ENCODE data around the gene ARHGEF6. TPM values are rescaled to one million over a fixed set of nuclear protein-coding genes. Genes with fewer than 3 reads are reported as not detected.
A peak's percentile ranks its signal among the peaks of the same experiment; 100 is the strongest.

The ARHGEF6 gene
- total and polyA plus RNA-seq, 4 experiments from 2014 or later, result 77.7 to 86.1 (median 82.4) TPM

DNA sequence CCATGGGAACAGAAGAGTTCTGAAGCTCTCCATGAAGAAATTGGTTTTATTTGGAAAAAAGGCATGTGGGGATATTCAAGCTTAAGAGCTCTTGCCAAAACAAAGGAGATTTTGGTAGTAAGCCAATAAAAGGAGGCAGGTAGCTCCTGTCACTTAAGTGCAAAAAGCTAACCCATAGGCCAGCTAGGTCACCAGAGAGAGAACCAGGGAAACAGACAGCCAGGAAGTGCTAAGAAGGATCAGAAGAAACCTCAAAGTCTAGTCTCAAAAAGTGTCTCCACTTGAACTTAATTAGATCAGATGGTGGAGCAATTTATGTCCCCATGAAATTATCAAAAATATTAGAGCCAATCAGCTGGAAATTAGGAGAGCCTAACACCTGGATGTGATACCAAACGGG is 83.6 kb downstream of the ARHGEF6 start:
- no peaks in the 10 kb centered on the region for H3K36me3 ChIP-seq (ENCODE audit: insufficient read depth, low read length)

DNA sequence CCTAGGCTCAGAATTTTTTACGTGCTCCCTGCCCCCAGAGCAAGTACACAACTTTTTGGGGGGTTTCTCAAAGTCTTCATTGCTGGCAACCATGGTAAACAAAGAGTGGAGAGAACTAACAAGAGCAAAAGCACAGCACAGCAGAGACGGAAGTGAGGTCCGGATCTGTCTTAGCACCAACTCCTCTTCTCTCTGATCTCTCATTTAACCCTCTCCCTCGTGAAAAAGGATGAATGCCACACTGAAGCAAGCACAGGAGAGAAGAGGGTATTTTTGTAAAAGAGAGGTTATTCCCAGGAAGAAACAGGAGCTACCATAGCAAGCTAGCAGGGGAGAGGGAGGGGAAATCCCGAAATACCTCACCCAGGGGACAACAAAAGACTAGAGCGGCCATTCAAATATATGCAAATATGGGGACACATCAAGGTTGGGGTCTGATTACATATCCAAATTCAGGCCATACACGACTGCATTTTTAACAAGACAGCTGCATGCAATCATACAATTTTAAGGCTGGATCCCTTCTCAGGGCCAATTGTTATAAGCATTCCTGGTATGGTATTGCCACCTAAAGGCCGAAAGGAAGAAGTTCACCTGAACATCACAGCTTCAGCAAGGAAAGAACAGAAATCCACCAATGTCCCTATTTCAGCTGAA is 86.2 kb downstream of the ARHGEF6 start:
- peaks cover 37 to 80% (median 59%) of the 10 kb centered on the region in 4 donors for H3K4me1 Mint-ChIP-seq
- CTCF ChIA-PET (ENCODE audit: partially characterized antibody), result interaction anchor here (0.8 to 6.9 kb wide), 28 partner anchors 13 to 666 kb away, joined by 3 to 126 read pairs (median 4); no protein-coding TSS in a partner anchor
- Histone ChIP-seq H3K9me3 (ENCODE audit: control insufficient read depth in 1 of 2, low read length in 2 of 2) (no peaks in the 10 kb centered on the region), H3K27ac (ENCODE audit: low read depth, low read length) (peak overlapping the region; percentile 83), H3K4me1 (ENCODE audit: insufficient read depth, low read length) (peaks cover 81% of the 10 kb centered on the region), H3K36me3 (ENCODE audit: insufficient read depth, low read length) (no peaks in the 10 kb centered on the region), H3K4me3 (ENCODE audit: low read length in 2 of 2) (peak overlapping the region in 1 of 2 donors; percentile 27), H3K27me3 (ENCODE audit: insufficient read depth, low read length) (no peaks in the 10 kb centered on the region)
- peak overlapping the region; percentile 74 to 93 (median 84) for H3K4me3 Mint-ChIP-seq
- intact Hi-C loops (cut with micrococcal nuclease), result loop anchor here (1.0 to 2.0 kb wide), 6 partner anchors 36 to 231 kb away; partner anchors contain the start of gene HTATSF1
- H3K27me3 Mint-ChIP-seq, result no peaks in the 10 kb centered on the region
- H3K27ac Mint-ChIP-seq, result peak overlapping the region; percentile 94 to 100 (median 98)
- peaks cover 0 to 11% (median 3%) of the 10 kb centered on the region in 8 donors for H3K9me3 Mint-ChIP-seq
- H3K36me3 Mint-ChIP-seq, result peaks cover 21 to 27% of the 10 kb centered on the region in 2 donors
- DNase-seq, result peak; percentile 64 to 74 (median 65)
- POLR2A ChIA-PET (ENCODE audit: partially characterized antibody), result interaction anchor here (0.8 to 5.9 kb wide), 26 partner anchors 12 to 666 kb away, joined by 3 to 77 read pairs (median 7); partner anchors contain the start of genes CD40LG, HTATSF1 and RBMX

More for the DNA sequence above, 83.6 kb downstream of the ARHGEF6 start:
- ChIA-PET CTCF (ENCODE audit: partially characterized antibody) (interaction anchor here (0.7 to 6.9 kb wide), 10 partner anchors 11 to 228 kb away, joined by 3 to 126 read pairs (median 6); no protein-coding TSS in a partner anchor), POLR2A (ENCODE audit: partially characterized antibody) (interaction anchor here (0.9 to 5.9 kb wide), 9 partner anchors 14 to 183 kb away, joined by 3 to 77 read pairs (median 5); partner anchors contain the start of gene RBMX)
- Histone ChIP-seq H3K27me3 (ENCODE audit: insufficient read depth, low read length) (no peaks in the 10 kb centered on the region), H3K27ac (ENCODE audit: low read depth, low read length) (peak overlapping the region; percentile 19), H3K9me3 (ENCODE audit: control insufficient read depth in 1 of 2, low read length in 2 of 2) (no peaks in the 10 kb centered on the region), H3K4me3 (ENCODE audit: low read length in 2 of 2) (no peak overlapping the region), H3K4me1 (ENCODE audit: insufficient read depth, low read length) (peaks cover 56% of the 10 kb centered on the region)
- intact Hi-C loops (cut with micrococcal nuclease), result no loop called here
- Mint-ChIP-seq H3K36me3 (peaks cover 40 to 43% of the 10 kb centered on the region in 2 donors), H3K4me1 (peaks cover 27 to 54% (median 40%) of the 10 kb centered on the region in 4 donors), H3K9me3 (peaks cover 0 to 23% (median 9%) of the 10 kb centered on the region in 8 donors), H3K4me3 (peak overlapping the region in 7 of 8 donors; percentile 14 to 71 (median 44)), H3K27ac (peak overlapping the region; percentile 88 to 98 (median 96)), H3K27me3 (no peaks in the 10 kb centered on the region)
- DNase-seq, result peak in 1 of 5 donors; percentile 21

DNA sequence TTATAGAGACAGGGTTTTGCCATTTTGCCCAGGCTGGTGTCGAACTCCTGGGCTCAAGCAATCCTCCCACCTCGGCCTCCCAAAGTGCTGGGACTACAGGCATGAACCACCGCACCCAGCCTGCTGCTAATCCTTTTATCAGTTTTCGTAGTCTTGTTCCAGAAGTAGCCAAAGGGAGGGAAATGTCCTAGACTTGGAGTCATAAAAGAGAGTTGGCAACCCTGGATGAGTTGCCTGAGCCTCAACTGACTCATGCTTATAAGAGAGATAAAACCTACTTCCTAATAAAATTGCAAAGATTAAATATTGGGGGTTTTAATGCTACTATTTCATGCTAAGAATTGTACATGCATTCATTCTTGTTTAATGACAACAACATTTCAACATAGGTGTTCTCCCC is 88.5 kb downstream of the ARHGEF6 start:
- Mint-ChIP-seq H3K27ac (peak overlapping the region; percentile 14 to 99 (median 82)), H3K9me3 (peaks cover 0 to 2% (median 0%) of the 10 kb centered on the region in 8 donors), H3K4me1 (peaks cover 52 to 90% (median 66%) of the 10 kb centered on the region in 4 donors), H3K36me3 (peaks cover 10 to 28% of the 10 kb centered on the region in 2 donors), H3K4me3 (peak overlapping the region in 4 of 8 donors; percentile 4 to 62 (median 43)), H3K27me3 (no peaks in the 10 kb centered on the region)
- Histone ChIP-seq H3K4me1 (ENCODE audit: insufficient read depth, low read length) (peaks cover 87% of the 10 kb centered on the region), H3K27me3 (ENCODE audit: insufficient read depth, low read length) (no peaks in the 10 kb centered on the region), H3K27ac (ENCODE audit: low read depth, low read length) (peak overlapping the region; percentile 34), H3K4me3 (ENCODE audit: low read length in 2 of 2) (no peak overlapping the region), H3K9me3 (ENCODE audit: control insufficient read depth in 1 of 2, low read length in 2 of 2) (no peaks in the 10 kb centered on the region), H3K36me3 (ENCODE audit: insufficient read depth, low read length) (no peaks in the 10 kb centered on the region)
- CTCF ChIA-PET (ENCODE audit: partially characterized antibody), result interaction anchor here (3.5 kb wide), 1 partner anchor 83 kb away, joined by 18 read pairs; no protein-coding TSS in a partner anchor
- no peak for DNase-seq
- intact Hi-C loops (cut with micrococcal nuclease), result no loop called here
- POLR2A ChIA-PET (ENCODE audit: partially characterized antibody), result interaction anchor here (1.6 to 4.5 kb wide), 6 partner anchors 13 to 84 kb away, joined by 4 to 53 read pairs (median 8); no protein-coding TSS in a partner anchor

DNA sequence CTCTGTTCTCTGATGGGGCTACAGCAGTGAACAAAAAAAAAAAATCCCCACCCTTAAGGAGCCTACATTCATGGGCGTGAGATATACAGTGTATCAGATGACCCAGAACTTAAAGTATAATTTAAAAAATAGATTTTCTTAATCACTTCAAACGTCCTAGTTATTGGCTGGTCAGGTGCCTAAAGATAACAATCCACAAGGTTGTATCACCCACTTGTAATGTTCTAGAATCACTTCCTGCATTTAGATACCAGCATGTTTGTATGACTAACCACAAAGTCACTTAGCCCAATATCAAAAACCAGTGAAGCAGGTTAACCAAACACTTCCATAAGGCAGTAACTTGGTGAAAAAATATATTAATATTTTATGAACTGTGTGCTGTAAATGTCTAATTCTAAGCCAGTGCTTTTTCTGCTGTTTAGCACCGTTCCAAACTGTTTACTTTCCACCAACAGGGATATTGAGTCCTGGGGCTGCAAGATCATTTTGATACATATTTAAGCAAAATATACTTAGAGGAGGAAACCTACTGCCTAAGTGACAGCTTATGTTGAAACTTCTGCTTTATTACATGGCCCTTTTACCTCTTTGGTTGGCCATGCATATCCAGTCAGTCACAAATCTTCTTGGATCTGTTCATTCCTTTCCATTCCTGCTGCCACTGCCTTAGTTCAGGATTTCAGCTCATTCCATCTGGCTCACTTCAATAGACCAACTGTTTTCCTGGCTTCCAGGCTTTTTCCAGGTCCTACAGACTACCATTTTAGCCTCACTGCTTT is 89.5 kb downstream of the ARHGEF6 start:
- no peaks in the 10 kb centered on the region for H3K27me3 ChIP-seq (ENCODE audit: insufficient read depth, low read length)
- peaks cover 10 to 28% of the 10 kb centered on the region in 2 donors for H3K36me3 Mint-ChIP-seq
- DNase-seq, result peak; percentile 39 to 58 (median 50)
- H3K4me1 Mint-ChIP-seq, result peaks cover 52 to 89% (median 65%) of the 10 kb centered on the region in 4 donors
- H3K4me1 ChIP-seq (ENCODE audit: insufficient read depth, low read length), result peaks cover 88% of the 10 kb centered on the region
- H3K27me3 Mint-ChIP-seq, result no peaks in the 10 kb centered on the region
- peaks cover 0 to 2% (median 0%) of the 10 kb centered on the region in 8 donors for H3K9me3 Mint-ChIP-seq
- H3K4me3 Mint-ChIP-seq, result peak overlapping the region in 7 of 8 donors; percentile 34 to 85 (median 55)
- H3K9me3 ChIP-seq (ENCODE audit: control insufficient read depth in 1 of 2, low read length in 2 of 2), result no peaks in the 10 kb centered on the region
- no peak overlapping the region for H3K4me3 ChIP-seq (ENCODE audit: low read length in 2 of 2)
- no peaks in the 10 kb centered on the region for H3K36me3 ChIP-seq (ENCODE audit: insufficient read depth, low read length)
- H3K27ac Mint-ChIP-seq, result peak overlapping the region; percentile 80 to 99 (median 86)
- intact Hi-C loops (cut with micrococcal nuclease), result no loop called here
- CTCF ChIA-PET (ENCODE audit: partially characterized antibody), result interaction anchor here (1.0 to 3.5 kb wide), 4 partner anchors 10 to 113 kb away, joined by 3 to 18 read pairs (median 6); no protein-coding TSS in a partner anchor
- peak overlapping the region; percentile 44 for H3K27ac ChIP-seq (ENCODE audit: low read depth, low read length)
- POLR2A ChIA-PET (ENCODE audit: partially characterized antibody), result interaction anchor here (0.6 to 4.5 kb wide), 12 partner anchors 12 to 105 kb away, joined by 3 to 53 read pairs (median 6); no protein-coding TSS in a partner anchor

DNA sequence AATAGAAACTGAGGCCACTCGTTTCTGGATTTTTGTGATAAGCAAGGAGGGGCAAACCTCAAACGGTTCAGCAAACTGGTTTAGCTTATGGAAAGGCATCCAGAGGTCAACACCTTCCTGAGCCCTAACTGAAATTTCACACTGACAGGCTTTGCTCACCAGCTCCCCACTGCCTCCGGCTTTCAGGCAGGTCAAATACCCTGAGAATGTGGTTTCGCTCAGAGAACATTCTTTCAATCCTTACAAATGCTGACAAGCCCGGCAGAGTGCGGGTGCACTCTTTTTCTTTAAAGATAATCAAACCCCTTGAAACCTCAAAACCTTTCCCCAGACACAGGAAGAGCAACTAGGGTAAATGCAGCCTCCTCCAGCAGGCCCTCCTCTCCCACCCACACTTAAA is 91.3 kb downstream of the ARHGEF6 start:
- Mint-ChIP-seq H3K27me3 (no peaks in the 10 kb centered on the region), H3K36me3 (peaks cover 3 to 17% of the 10 kb centered on the region in 2 donors), H3K27ac (peak overlapping the region; percentile 77 to 99 (median 86)), H3K4me3 (peak overlapping the region in 7 of 8 donors; percentile 34 to 61 (median 59)), H3K4me1 (peaks cover 46 to 77% (median 56%) of the 10 kb centered on the region in 4 donors), H3K9me3 (no peaks in the 10 kb centered on the region)
- no peaks in the 10 kb centered on the region for H3K9me3 ChIP-seq (ENCODE audit: control insufficient read depth in 1 of 2, low read length in 2 of 2)
- ChIA-PET CTCF (ENCODE audit: partially characterized antibody) (interaction anchor here (1.0 to 3.5 kb wide), 6 partner anchors 15 to 112 kb away, joined by 3 to 18 read pairs (median 4); no protein-coding TSS in a partner anchor), POLR2A (ENCODE audit: partially characterized antibody) (interaction anchor here (1.0 to 4.5 kb wide), 12 partner anchors 11 to 80 kb away, joined by 3 to 53 read pairs (median 5); no protein-coding TSS in a partner anchor)
- peak in 2 of 5 donors; percentile 27 to 29 for DNase-seq
- peak overlapping the region; percentile 44 for H3K27ac ChIP-seq (ENCODE audit: low read depth, low read length)
- no peaks in the 10 kb centered on the region for H3K27me3 ChIP-seq (ENCODE audit: insufficient read depth, low read length)
- peaks cover 4% of the 10 kb centered on the region for H3K36me3 ChIP-seq (ENCODE audit: insufficient read depth, low read length)
- peaks cover 89% of the 10 kb centered on the region for H3K4me1 ChIP-seq (ENCODE audit: insufficient read depth, low read length)
- intact Hi-C loops (cut with micrococcal nuclease), result loop anchor here (1.0 kb wide), 1 partner anchor 15 kb away; no protein-coding TSS in a partner anchor
- no peak overlapping the region for H3K4me3 ChIP-seq (ENCODE audit: low read length in 2 of 2)

DNA sequence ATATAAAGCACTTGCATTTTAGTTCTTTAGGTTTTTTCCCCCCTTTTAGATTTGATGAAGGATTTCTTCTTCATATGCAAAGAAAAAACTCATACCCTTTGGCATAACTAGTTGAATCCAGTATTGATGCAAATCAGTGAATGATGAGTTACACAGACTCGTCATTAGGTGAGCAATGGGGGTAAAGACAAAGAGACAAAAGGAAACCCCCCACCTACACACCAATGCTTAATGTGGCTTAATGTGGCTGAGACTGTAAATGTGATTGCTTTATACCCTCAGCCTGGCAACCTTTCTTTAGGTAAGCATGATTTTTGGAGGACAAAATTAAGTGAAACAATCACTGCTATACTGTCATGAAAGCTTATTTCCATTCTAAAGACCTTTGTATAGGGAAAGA is 93.3 kb downstream of the ARHGEF6 start:
- ChIA-PET CTCF (ENCODE audit: partially characterized antibody) (interaction anchor here (1.3 kb wide), 1 partner anchor 34 kb away, joined by 4 read pairs; no protein-coding TSS in a partner anchor), POLR2A (ENCODE audit: partially characterized antibody) (interaction anchor here (0.9 to 3.5 kb wide), 6 partner anchors 10 to 60 kb away, joined by 3 to 15 read pairs (median 4); no protein-coding TSS in a partner anchor)
- no peaks in the 10 kb centered on the region for H3K27me3 ChIP-seq (ENCODE audit: insufficient read depth, low read length)
- peaks cover 3 to 20% of the 10 kb centered on the region in 2 donors for H3K36me3 Mint-ChIP-seq
- H3K4me3 ChIP-seq (ENCODE audit: low read length in 2 of 2), result no peak overlapping the region
- no peaks in the 10 kb centered on the region for H3K9me3 Mint-ChIP-seq
- no peaks in the 10 kb centered on the region for H3K9me3 ChIP-seq (ENCODE audit: control insufficient read depth in 1 of 2, low read length in 2 of 2)
- H3K27ac ChIP-seq (ENCODE audit: low read depth, low read length), result peak overlapping the region; percentile 49
- H3K27ac Mint-ChIP-seq, result peak overlapping the region; percentile 48 to 99 (median 86)
- peaks cover 35 to 58% (median 43%) of the 10 kb centered on the region in 4 donors for H3K4me1 Mint-ChIP-seq
- intact Hi-C loops (cut with micrococcal nuclease), result no loop called here
- peaks cover 76% of the 10 kb centered on the region for H3K4me1 ChIP-seq (ENCODE audit: insufficient read depth, low read length)
- no peaks in the 10 kb centered on the region for H3K27me3 Mint-ChIP-seq
- peak in 2 of 5 donors; percentile 50 to 68 for DNase-seq
- peak overlapping the region in 2 of 8 donors; percentile 33 to 81 for H3K4me3 Mint-ChIP-seq
- peaks cover 7% of the 10 kb centered on the region for H3K36me3 ChIP-seq (ENCODE audit: insufficient read depth, low read length)
